ENCODE results near the gene TMEM198. TPM values are rescaled to one million over a fixed set of nuclear protein-coding genes. Genes with fewer than 3 reads are reported as not detected.

TMEM198 gene
- total and polyA plus RNA-seq, 2 experiments from 2014 or later = 5.6 to 13.7 TPM

GRCh38 chr2:219573166-219573565, 29.3 kb downstream of the TMEM198 start:
- H2AFZ ChIP-seq = no peak overlapping the region
- peaks cover 52% of the 10 kb centered on the region for H3K4me1 Mint-ChIP-seq
- H3K36me3 Mint-ChIP-seq (ENCODE audit: low read depth) = peaks cover 19% of the 10 kb centered on the region
- peaks cover 13% of the 10 kb centered on the region for H3K27me3 ChIP-seq (ENCODE audit: insufficient read depth)
- no peak overlapping the region for H3K27ac ChIP-seq (ENCODE audit: low read depth)
- H3K9me2 ChIP-seq (ENCODE audit: insufficient read depth) = 0 out of 2 replicates have a peak, but pooled peaks cover 4% of the 10 kb centered on the region
- TF ChIP-seq STAT1 (IDR thresholded peaks at IDR 0.05; ENCODE audit: unreplicated experiment) = no peak
- TF ChIP-seq CTCF (conservative IDR thresholded peaks at IDR 0.05; ENCODE audit: low read depth in 2 of 2) = no peak
- TF ChIP-seq ZNF114 (CRISPR knock-in tag; IDR thresholded peaks at IDR 0.05) = no peak
- no peak for TF ChIP-seq REST (IDR thresholded peaks at IDR 0.05; ENCODE audit: unreplicated experiment)
- no peak for TF ChIP-seq EZH2 (IDR thresholded peaks at IDR 0.05; ENCODE audit: low read depth, unreplicated experiment)
- TF ChIP-seq CREB1 (CRISPR knock-in tag; IDR thresholded peaks at IDR 0.05; ENCODE audit: low read depth) = no peak
- TF ChIP-seq NANOG (IDR thresholded peaks at IDR 0.05; ENCODE audit: borderline replicate concordance) = no peak
- ATAC-seq (no peak), DNase-seq (ENCODE audit: low spot score) (no peak)
- H3K4me3 Mint-ChIP-seq = no peak overlapping the region; the same call in 2 of the 3 replicates
- no peaks in the 10 kb centered on the region for H3K36me3 ChIP-seq (ENCODE audit: insufficient read depth)
- peaks cover 10% of the 10 kb centered on the region; the same call in 1 of the 2 replicates for H3K79me2 ChIP-seq (replicated peaks; ENCODE audit: insufficient read depth)
- H3K27ac Mint-ChIP-seq = no peak overlapping the region
- H3K4me3 ChIP-seq = no peak overlapping the region
- peaks cover 15% of the 10 kb centered on the region for H3F3A ChIP-seq (replicated peaks; ENCODE audit: low read depth)
- no peaks in the 10 kb centered on the region for H4K20me1 ChIP-seq (replicated peaks; ENCODE audit: insufficient read depth)
- H3K27me3 Mint-ChIP-seq (ENCODE audit: insufficient read depth, low read depth, poor library complexity) = peaks cover 25% of the 10 kb centered on the region
- peaks cover 53% of the 10 kb centered on the region for H3K4me1 ChIP-seq (ENCODE audit: insufficient read depth)
- no peak overlapping the region for H3K4me2 ChIP-seq
- peaks cover under 1% of the 10 kb centered on the region; the same call in 1 of the 3 replicates for H3K9me3 Mint-ChIP-seq

GRCh38 chr2:219574484-219575311, 30.9 kb downstream of the TMEM198 start:
- Histone ChIP-seq H3F3A (replicated peaks; ENCODE audit: low read depth) (peaks cover 7% of the 10 kb centered on the region; the same call in 1 of the 2 replicates), H3K4me1 (ENCODE audit: insufficient read depth) (peaks cover 43% of the 10 kb centered on the region), H3K36me3 (ENCODE audit: insufficient read depth) (no peaks in the 10 kb centered on the region), H3K9me2 (ENCODE audit: insufficient read depth) (0 out of 2 replicates have a peak, but pooled peaks cover 4% of the 10 kb centered on the region), H3K4me3 (no peak overlapping the region), H3K27ac (ENCODE audit: low read depth) (no peak overlapping the region), H3K4me2 (no peak overlapping the region), H3K79me2 (replicated peaks; ENCODE audit: insufficient read depth) (0 out of 2 replicates have a peak, but pooled peaks cover 3% of the 10 kb centered on the region), H2AFZ (no peak overlapping the region), H4K20me1 (replicated peaks; ENCODE audit: insufficient read depth) (no peaks in the 10 kb centered on the region), H3K27me3 (ENCODE audit: insufficient read depth) (peaks cover 7% of the 10 kb centered on the region)
- TF ChIP-seq STAT1 (IDR thresholded peaks at IDR 0.05; ENCODE audit: unreplicated experiment) (no peak), JUNB (IDR thresholded peaks at IDR 0.05; ENCODE audit: unreplicated experiment) (no peak), NANOG (IDR thresholded peaks at IDR 0.05; ENCODE audit: borderline replicate concordance) (no peak), CTCF (conservative IDR thresholded peaks at IDR 0.05; ENCODE audit: low read depth in 2 of 2) (no peak), CREB1 (CRISPR knock-in tag; IDR thresholded peaks at IDR 0.05; ENCODE audit: low read depth) (no peak), EZH2phosphoT487 (IDR thresholded peaks at IDR 0.05; ENCODE audit: unreplicated experiment) (no peak)
- Mint-ChIP-seq H3K27me3 (ENCODE audit: insufficient read depth, low read depth, poor library complexity) (peaks cover 22% of the 10 kb centered on the region), H3K4me1 (peaks cover 50% of the 10 kb centered on the region), H3K4me3 (no peak overlapping the region), H3K36me3 (ENCODE audit: low read depth) (peaks cover 6% of the 10 kb centered on the region), H3K27ac (no peak overlapping the region), H3K9me3 (no peaks in the 10 kb centered on the region)
- DNase-seq (ENCODE audit: low spot score) (no peak), ATAC-seq (no peak)

All from GM23338 (cell line).